ENCODE measurements around the gene ZNF468.
A peak's percentile ranks its signal among the peaks of the same experiment; 100 is the strongest.
"Not testable (repeated sequence)": the region's sequence is repeated elsewhere in the genome, so short reads cannot be mapped to it uniquely, and the experiment has no call there.

The ZNF468 gene

DNA sequence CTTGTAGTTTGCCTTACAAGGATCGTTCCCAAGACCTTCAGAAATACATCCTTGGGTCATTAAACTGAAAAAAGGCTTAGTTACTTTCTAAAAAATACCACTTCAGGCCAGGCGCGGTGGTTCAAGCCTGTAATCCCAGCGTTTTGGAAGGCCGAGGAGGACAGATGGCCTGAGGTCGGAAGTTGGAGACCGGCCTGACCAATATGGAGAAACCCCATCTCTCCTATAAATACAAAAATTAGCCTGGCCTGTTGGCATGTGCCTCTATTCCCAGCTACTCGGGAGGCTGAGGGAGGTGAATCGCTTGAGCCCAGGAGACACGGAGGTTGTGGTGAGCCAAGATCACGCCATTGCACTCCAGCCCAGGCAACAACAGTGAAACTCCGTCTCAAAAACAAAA, 33.7 kb downstream of the ZNF468 start:
- Histone ChIP-seq H3K36me3 (ENCODE audit: insufficient read depth, low read length) (no peaks in the 10 kb centered on the region), H3K9me3 (ENCODE audit: insufficient read depth, low read depth, low read length) (no peaks in the 10 kb centered on the region), H3K27me3 (ENCODE audit: insufficient read depth, low read length) (no peaks in the 10 kb centered on the region), H3K4me3 (ENCODE audit: low read length) (no peak overlapping the region), H3K9ac (ENCODE audit: low read depth, low read length) (no peak overlapping the region), H3K4me1 (ENCODE audit: insufficient read depth, low read length) (no peaks in the 10 kb centered on the region), H3K27ac (ENCODE audit: low read depth, low read length) (no peak overlapping the region)
- 96% methylated on average over 11 of the region's 12 CpGs for WGBS

- H3K27me3 ChIP-seq (ENCODE audit: insufficient read depth, low read length); H3K4me1 ChIP-seq (ENCODE audit: insufficient read depth, low read length); H3K9me3 ChIP-seq (ENCODE audit: insufficient read depth, low read depth, low read length); H3K27ac ChIP-seq (ENCODE audit: low read depth, low read length): not testable (repeated sequence)
- peaks cover 13% of the 10 kb centered on the region for H3K36me3 ChIP-seq (ENCODE audit: insufficient read depth, low read length)
- H3K9ac ChIP-seq (ENCODE audit: low read depth, low read length): peak within 1 kb of the TSS; percentile 21
- peak within 1 kb of the TSS; percentile 68 for H3K4me3 ChIP-seq (ENCODE audit: low read length)
- 8% methylated on average over 26 of the region's 44 CpGs for WGBS
Observed at GRCh38 chr19:52821204-52821960, 36.0 kb downstream of the ZNF468 start, which contains the start of gene ZNF28. TSS of gene ZNF28 (minus strand) at chr19:52821633. CDS start at chr19:52817958, 3,675 bp downstream.

- peak overlapping the region; percentile 21 for H3K9ac ChIP-seq (ENCODE audit: low read depth, low read length)
- H3K9me3 ChIP-seq (ENCODE audit: insufficient read depth, low read depth, low read length); H3K4me1 ChIP-seq (ENCODE audit: insufficient read depth, low read length); H3K27me3 ChIP-seq (ENCODE audit: insufficient read depth, low read length); H3K27ac ChIP-seq (ENCODE audit: low read depth, low read length): not testable (repeated sequence)
- peak overlapping the region; percentile 68 for H3K4me3 ChIP-seq (ENCODE audit: low read length)
- 9% methylated on average over 17 of the region's 19 CpGs for WGBS
- peaks cover 13% of the 10 kb centered on the region for H3K36me3 ChIP-seq (ENCODE audit: insufficient read depth, low read length)
Observed at GRCh38 chr19:52820472-52821203, 36.8 kb downstream of the ZNF468 start.

DNA sequence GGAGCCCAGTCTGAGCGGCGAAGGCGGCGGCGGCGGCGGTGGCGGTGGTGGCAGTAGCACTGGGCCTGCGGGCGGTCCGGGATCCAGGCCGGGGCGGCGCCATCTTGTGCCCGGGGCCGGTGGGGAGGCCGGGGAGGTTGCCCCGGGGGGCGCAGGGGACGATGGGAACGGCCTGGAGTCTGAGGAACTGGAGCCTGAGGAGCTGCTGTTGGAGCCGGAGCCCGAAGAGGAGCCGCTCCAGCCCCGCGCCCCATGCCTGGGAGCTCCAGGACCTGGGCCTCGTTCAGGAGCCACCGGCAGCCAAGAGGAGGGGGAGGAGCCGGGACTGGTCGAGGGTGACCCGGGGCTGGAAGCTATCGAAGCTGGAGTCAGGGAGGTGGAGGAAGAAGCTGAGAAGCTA, 47.6 kb downstream of the ZNF468 start:
- peaks cover 42% of the 10 kb centered on the region for H3K36me3 ChIP-seq (ENCODE audit: insufficient read depth, low read length)
- no peaks in the 10 kb centered on the region; the same call in 1 of the 2 replicates for H3K9me3 ChIP-seq (ENCODE audit: insufficient read depth, low read depth, low read length)
- H3K27me3 ChIP-seq (ENCODE audit: insufficient read depth, low read length): no peaks in the 10 kb centered on the region
- no peak overlapping the region for H3K9ac ChIP-seq (ENCODE audit: low read depth, low read length)
- H3K4me1 ChIP-seq (ENCODE audit: insufficient read depth, low read length): no peaks in the 10 kb centered on the region
- H3K27ac ChIP-seq (ENCODE audit: low read depth, low read length): no peak overlapping the region
- WGBS: 95% methylated on average over 32 of the region's 32 CpGs
- H3K4me3 ChIP-seq (ENCODE audit: low read length): no peak overlapping the region

DNA sequence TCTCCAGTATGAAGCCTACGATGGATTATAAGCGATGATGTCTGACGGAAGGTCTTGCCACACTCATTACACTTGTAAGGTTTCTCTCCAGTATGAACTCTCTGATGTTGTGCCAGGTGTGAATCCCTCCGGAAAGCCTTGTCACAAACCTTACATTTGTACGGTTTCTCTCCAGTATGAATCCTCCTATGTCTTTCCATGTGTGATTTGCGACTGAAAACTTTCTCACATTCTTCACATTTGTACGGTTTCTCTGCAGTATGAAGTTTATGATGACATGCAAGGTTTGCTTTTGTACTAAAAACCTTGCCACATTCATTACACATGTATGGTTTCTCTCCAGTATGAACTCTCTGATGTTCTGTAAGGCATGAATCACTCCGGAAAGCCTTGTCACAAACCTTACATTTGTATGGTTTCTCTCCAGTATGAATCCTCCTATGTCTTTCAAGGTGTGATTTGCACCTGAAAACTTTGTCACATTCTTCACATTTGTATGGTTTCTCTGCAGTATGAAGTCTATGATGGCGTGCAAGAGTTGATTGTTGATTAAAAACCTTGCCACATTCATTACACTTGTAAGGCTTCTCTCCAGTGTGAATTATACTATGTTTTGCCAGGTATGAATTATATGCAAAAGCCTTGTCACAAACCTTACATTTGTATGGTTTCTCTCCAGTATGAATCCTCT, 57.3 kb downstream of the ZNF468 start:
- WGBS: 95% methylated on average over 8 of the region's 9 CpGs

GRCh38 chr19:52789440-52789839, 68.0 kb downstream of the ZNF468 start:
- Histone ChIP-seq H3K4me3 (ENCODE audit: low read length) (no peak overlapping the region), H3K36me3 (ENCODE audit: insufficient read depth, low read length) (no peaks in the 10 kb centered on the region), H3K9ac (ENCODE audit: low read depth, low read length) (no peak overlapping the region), H3K27ac (ENCODE audit: low read depth, low read length) (no peak overlapping the region), H3K9me3 (ENCODE audit: insufficient read depth, low read depth, low read length) (no peaks in the 10 kb centered on the region), H3K4me1 (ENCODE audit: insufficient read depth, low read length) (no peaks in the 10 kb centered on the region), H3K27me3 (ENCODE audit: insufficient read depth, low read length) (peaks cover 17% of the 10 kb centered on the region)
- 88% methylated on average over 6 of the region's 6 CpGs for WGBS

More for the DNA sequence above, 57.3 kb downstream of the ZNF468 start:
- not testable (repeated sequence) for H3K9ac ChIP-seq (ENCODE audit: low read depth, low read length); H3K4me1 ChIP-seq (ENCODE audit: insufficient read depth, low read length); H3K4me3 ChIP-seq (ENCODE audit: low read length); H3K27me3 ChIP-seq (ENCODE audit: insufficient read depth, low read length); H3K27ac ChIP-seq (ENCODE audit: low read depth, low read length)
- Histone ChIP-seq H3K36me3 (ENCODE audit: insufficient read depth, low read length) (peaks cover 70% of the 10 kb centered on the region), H3K9me3 (ENCODE audit: insufficient read depth, low read depth, low read length) (peaks cover 78% of the 10 kb centered on the region)

Data from HUES64 (cell line).